AG20443 (cell line): ENCODE data around the gene SLC16A3.

Experiments used
- DNase-seq: peaks from one replicate; pipeline ENCODE4 v3.0.0; 2012; ENCODE audit warnings: low spot score, mixed read lengths

The SLC16A3 gene

GRCh38 chr17:82269138-82269881, 40.5 kb downstream of the SLC16A3 start:
- no peak for DNase-seq

GRCh38 chr17:82269882-82270500, 41.1 kb downstream of the SLC16A3 start:
- DNase-seq, result no peak

- no peak for DNase-seq
Observed at GRCh38 chr17:82270651-82271050, 41.8 kb downstream of the SLC16A3 start.

GRCh38 chr17:82271401-82271800, 42.6 kb downstream of the SLC16A3 start:
- no peak for DNase-seq

- peak; percentile 35 for DNase-seq
Observed at GRCh38 chr17:82272495-82273326, 43.9 kb downstream of the SLC16A3 start.

- DNase-seq, result peak; percentile 97
Observed at GRCh38 chr17:82273327-82274133, 44.7 kb downstream of the SLC16A3 start, which contains the start of gene CSNK1D. Gene CSNK1D, minus strand, starts transcription at chr17:82273700. Its CDS starts 319 bp downstream, at chr17:82273381.

- no peak for DNase-seq
Observed at GRCh38 chr17:82274134-82275020, 45.5 kb downstream of the SLC16A3 start.

DNA sequence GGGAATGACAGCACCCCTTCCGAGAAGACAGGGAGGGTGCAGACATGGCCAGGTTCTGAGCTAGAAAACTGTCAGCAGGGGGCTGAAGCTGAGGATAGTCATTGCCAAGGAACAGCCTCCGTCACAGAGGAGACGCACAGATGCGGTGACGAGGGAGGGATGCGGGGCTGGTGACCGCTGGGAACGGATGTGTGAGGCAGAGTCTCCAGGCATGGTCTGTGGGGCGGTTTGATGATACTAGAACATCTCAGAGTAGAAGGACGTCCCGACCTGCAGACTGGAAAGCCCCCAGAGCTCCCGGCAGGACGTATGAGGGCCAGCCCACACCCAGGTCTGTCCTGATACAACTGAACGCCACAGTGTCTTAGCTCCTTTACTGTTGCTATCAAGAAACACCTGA, 46.5 kb downstream of the SLC16A3 start:
- no peak for DNase-seq

GRCh38 chr17:82276938-82277337, 48.1 kb downstream of the SLC16A3 start:
- no peak for DNase-seq

DNA sequence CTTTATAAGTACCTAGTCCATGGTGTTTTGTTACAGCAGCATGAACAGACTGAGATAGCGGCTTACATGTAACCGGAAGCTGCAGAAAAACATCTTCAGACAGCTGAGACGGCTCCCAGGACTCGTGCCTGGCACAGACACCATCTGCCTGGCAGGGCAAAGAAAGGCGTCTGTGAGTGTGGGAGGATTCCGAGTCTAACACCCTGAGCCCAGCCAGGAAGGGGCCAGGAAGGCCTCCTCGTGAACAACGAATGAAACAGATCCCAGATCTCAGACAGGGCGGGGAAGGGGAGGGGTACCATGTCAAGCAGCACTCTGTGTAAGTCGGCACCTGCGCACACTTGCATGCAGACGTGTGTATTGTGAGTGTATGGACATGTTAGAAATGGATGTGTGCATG, 49.0 kb downstream of the SLC16A3 start:
- no peak for DNase-seq

- DNase-seq, result no peak
Observed at GRCh38 chr17:82278308-82278707, 49.5 kb downstream of the SLC16A3 start.

DNA sequence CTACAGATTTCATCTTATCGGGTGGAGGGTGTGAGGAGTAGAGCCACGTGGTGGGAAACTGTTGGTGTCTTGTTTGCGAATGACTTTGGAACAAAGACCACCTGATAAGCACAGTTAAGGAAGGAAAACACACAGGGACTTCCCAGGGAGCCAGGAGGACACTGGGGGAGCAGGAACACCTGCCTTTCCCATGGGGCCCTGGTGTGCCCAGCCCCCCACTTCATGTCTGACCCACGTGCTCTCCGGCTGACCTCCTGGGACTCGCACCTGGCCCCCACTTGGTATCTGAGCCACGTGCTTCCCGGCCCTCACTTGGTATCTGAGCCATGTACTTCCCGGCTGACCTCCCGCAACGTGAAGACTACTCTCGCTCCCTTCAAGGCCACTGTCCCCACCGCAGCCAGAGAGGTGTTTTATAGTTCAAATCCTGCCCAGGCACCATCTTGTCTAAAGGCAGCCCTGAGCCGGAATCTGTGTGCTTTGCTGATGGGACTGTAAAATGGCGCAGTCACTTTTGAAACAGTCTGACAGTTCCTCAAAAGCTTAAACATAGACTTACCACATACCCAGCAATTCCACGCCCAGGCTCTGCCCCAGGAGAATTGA, 50.0 kb downstream of the SLC16A3 start:
- no peak for DNase-seq

DNA sequence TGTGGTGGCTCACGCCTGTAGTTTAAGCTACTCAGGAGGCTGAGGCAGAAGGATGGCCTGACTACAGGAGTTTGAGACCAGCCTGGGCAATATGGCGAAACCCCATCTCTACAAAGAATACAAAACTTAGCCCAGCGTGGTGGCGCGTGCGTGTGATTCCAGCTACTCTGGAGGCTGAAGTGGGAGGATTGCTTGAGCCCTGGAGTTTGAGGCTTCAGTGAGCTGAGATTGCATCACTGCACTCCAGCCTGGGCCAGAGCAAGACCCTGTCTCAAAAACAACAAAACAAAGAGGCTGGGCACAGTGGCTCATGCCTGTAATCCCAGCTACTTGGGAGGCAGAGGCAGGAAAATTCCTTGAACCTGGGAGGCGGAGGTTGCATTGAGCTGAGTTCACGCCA, 51.7 kb downstream of the SLC16A3 start:
- DNase-seq, result no peak

GRCh38 chr17:82281076-82281475, 52.2 kb downstream of the SLC16A3 start:
- DNase-seq, result no peak

DNA sequence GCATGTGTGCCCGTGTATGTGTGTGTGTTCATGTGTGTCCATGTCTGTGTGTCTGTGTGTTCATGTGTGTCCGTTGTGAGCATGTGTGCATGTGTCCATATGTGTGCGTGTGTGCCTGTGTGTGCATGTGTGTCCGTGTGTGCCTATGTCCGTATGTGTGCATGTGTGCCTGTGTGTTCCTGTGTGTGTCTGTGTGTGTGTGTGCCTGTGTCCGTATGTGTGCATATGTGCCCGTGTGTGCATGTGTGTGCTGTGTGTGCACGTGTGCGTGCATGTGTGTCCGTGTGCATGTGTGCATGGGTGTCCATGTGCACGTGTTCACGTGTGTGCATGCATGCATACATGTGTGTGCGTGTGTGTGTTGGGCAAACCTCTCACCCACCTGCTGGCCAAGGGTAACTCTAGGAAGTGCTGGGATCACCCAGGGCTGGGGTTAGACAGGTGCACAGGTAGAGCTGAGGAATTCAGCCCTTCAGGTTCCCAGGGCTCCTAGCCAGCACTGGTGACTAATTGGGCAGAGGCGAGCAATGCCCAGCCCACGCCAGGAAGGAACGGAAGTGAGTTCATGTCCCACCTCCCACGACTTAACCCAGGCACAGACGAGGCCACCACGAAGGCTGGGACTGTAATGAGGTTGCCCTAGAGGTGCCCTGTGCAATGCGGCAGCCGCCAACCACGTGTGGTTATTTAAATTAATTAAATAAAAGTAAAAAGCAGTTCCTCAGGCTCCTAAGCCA, 52.8 kb downstream of the SLC16A3 start:
- no peak for DNase-seq

GRCh38 chr17:82282239-82283207, 53.7 kb downstream of the SLC16A3 start:
- no peak for DNase-seq

- peak; percentile 51 for DNase-seq
Observed at GRCh38 chr17:82283208-82283749, 54.4 kb downstream of the SLC16A3 start.

DNA sequence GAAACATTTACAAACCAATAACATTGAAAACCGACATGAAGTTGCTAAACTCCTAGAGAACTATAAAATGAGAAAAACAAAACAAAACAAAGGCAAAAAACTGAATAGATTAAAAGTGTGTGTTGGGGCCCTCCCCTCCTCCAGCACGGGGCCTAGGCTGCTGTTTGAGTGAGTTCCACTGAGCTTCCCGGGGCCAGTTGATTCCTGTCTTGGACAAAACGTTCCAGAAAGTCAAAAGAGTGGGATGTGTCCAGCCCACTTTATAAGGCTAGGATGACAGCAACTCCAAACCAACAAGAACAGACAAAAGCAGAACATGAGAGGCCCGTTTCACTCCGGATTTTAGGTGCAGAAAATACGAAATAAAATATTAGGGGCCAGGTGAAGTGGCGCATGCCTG, 56.3 kb downstream of the SLC16A3 start:
- no peak for DNase-seq
